Islet precursor cell (in vitro differentiated cells): Measurements from ENCODE around the gene IMPG1.

Experiments used
- DNase-seq: peaks from one replicate; pipeline ENCODE4 v3.0.0-alpha.2; 2018

Gene IMPG1

GRCh38 chr6:76072562-76072961 lies at the start of gene IMPG1:
TSS of gene IMPG1 (minus strand) at chr6:76072662. CDS start at chr6:76072488, 174 bp downstream.
- no peak for DNase-seq

GRCh38 chr6:76120302-76120701 lies 47.8 kb upstream of the IMPG1 start:
- no peak for DNase-seq

GRCh38 chr6:76073281-76073680 lies 819 bp upstream of the IMPG1 start:
- DNase-seq = no peak

DNA sequence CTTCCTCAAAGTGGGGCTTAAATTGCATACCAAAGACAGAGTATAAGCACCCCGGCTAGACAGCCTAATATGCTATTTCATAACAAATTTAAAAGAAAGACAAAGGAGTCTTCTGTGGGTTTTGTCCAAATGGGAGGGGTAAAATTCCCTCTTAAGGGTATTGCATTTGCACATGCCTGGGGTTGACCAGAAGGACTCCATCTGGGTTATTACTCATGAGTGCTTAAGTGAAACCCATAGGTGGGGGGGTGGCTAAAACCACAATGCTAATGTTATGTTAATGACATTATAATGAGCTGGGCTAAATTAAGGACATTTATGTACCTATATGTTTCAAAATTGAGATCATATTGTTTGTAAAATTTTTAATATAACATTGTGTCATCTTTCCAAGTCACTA lies 15.0 kb downstream of the IMPG1 start:
- DNase-seq = no peak

- no peak for DNase-seq
Measured at GRCh38 chr6:76052314-76052713, 20.1 kb downstream of the IMPG1 start.

DNA sequence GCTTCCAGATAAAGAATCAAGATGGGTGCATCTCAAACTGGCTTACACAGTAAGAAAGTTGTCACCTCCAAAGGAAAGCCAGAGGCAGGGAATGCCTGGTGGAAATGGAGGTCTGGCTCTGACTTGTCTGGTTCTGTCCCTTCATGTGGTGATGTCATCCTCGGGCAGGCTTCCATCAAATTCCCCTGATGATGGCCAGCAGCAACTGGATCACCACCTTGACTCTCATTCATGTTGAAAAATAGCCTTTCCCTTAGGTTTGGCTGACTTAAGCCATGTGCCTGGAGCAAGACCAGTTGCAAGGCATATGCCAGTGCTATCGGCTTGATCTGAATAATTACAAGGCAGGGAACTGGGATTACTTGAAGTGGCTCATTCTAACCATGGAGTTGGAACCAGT lies 28.8 kb downstream of the IMPG1 start:
- no peak for DNase-seq

- no peak for DNase-seq
Measured at GRCh38 chr6:76035713-76036112, 36.7 kb downstream of the IMPG1 start.

DNA sequence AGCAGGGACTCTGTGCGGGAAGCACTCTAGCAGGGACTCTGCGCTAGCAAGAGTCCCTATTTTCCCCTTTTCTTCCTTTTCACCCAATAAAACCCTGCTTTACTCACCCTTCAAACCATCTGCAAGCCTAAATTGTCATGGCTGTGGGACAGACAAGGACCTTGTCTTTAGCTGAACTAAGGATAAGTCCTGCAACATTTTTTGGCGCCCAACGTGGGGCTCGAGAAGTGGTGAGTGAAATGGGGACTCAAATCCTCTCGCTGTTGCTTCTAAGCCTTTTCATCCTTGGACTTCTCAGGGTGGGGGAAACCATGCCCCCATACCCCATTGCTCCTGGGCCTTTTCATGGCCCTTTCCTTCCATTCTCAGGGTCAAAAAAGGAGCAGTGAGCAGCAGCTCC lies 46.4 kb downstream of the IMPG1 start:
- no peak for DNase-seq

DNA sequence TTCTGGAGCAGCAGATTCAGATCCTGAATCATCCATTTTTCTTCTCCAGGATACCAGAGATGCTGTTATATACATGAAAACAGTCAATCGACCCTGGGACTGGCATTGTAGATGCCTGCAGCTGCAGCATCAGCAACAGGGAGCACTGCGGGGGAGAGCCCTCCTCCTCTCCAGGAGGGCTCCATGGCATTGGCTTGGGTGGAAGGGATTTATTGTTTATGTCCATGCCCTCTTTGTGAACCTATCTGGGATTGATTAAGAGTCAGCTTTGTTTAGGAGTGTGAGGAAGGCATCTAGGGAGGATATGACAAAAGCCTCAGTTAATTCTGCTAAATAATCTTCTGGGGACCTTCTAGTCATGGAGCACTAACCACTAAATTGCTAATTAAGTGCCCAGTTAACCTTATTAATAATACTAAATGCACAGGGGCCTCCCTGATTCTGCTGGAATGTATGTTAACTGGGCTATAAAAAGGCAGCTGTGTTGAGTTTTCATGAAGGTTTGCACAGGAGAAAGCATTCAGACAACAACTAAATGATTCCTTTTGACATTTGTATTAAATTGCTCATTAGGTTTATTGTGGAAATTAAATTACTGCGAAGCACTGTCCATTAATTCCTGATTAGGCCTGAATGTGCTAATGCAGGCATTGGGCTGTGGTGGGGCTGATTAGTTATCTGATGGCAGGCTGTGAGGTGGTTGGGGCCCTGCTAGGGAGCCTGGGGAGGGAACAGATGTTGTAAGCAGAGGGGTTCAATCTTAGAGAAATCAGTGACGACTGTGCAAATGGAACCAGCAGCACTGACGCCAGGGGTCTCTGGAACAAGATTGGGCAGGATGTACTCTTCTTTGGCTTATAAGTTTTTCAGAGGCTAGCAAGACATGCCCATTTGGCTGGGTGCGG lies 57.6 kb downstream of the IMPG1 start:
- no peak for DNase-seq

DNA sequence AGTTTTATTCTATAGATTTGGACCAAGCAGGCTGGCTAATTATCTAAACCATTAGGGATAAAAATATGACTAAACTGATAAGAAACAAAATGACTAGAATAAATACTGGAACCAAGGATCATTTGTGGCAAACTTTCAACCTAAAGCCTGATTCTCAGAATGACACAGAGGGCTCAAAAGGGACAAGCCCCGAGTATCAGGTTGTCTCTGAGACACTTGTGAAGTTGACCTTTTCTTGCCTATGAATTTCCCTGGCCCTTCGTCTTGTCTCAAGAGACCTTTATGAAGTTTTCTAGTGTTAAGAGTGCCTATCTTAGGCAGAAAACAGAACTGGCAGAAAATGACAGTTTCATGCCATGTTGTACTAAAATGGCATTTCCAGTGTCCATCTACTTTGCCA lies 68.3 kb downstream of the IMPG1 start:
- DNase-seq = no peak

- no peak for DNase-seq
Measured at GRCh38 chr6:76003686-76004085, 68.8 kb downstream of the IMPG1 start.

DNA sequence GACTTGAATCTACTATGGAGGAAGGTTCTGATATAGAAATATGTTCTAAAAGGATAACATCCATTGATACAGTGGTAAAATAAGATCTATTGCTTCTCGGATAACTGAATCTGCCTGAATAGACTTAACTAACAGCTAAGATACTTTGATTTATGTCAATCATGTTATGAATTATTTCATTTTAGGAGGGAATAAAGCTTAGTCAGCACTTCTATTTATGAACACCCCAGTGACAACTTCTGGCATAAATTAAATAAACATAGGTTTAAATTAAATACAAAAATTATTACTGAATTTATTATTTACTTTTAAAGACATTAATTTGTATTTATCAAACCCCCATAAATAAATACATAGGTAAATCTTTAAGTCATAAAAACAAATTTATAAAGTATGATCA lies 69.3 kb downstream of the IMPG1 start:
- no peak for DNase-seq

DNA sequence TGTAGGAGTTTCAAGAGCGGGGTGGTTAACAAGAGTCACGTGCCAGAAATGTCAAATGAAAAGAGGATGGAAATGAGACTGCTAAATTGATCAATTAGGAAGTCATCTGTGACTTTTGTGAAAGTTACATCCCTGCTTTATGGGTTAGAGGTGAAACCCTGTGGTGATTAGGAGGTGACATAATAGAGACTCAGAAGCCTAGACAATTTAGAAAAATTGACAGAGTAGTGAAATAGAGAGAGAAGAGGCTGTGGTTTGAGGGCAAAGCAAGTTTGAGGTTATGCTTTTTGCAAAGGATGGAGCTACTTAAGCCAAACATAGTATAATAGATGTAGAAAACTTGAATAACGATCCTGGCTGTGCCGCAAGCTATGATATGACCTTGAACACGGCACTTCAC lies 71.8 kb downstream of the IMPG1 start:
- DNase-seq = no peak

- no peak for DNase-seq
Measured at GRCh38 chr6:75997696-75998095, 74.8 kb downstream of the IMPG1 start.

DNA sequence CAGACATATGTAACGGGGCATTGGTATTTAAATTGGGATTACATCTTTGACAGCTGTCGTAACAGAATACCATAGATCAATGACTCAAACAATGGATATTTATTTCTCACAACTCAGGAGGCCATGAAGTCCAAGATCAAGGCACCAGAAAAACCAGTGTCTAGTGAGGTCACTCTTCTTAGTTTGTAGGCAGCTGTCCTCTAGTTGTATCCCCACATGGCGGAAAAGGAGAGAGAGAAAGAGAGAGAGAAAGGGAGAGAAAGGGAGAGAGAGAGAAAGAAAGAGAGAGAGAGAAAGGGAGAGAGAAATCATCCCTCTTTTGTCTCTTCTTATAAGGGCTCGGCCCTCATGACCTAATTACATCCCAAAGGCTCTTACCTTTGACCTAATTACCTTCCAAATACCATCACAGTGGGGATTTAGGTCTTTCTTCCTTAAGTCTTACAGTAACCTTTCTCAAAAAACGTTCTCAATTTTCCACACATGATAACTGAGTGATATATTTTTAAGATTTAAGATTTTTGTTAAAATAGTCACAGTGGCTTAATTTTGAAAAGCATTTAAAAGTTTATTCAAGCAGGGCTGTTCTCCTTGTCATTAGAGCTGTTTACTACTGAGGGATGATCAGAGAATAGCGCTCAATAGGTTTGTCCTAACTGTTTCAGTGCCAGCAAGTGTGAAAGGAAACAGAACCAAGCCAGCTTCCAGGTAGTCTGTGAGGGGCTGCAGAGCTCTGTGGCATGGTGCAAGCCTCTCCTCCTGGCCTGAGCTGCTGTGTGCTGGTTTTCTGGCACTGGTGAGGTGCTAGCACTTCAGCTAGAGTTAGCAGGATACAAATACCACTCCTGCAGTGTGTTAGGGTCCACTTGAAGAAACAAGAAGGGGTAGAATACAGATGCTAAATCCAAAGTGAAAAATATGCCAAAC lies 79.0 kb downstream of the IMPG1 start:
- DNase-seq = no peak

- no peak for DNase-seq
Measured at GRCh38 chr6:75991941-75992340, 80.5 kb downstream of the IMPG1 start.

GRCh38 chr6:75986935-75987334 lies 85.5 kb downstream of the IMPG1 start:
- no peak for DNase-seq

DNA sequence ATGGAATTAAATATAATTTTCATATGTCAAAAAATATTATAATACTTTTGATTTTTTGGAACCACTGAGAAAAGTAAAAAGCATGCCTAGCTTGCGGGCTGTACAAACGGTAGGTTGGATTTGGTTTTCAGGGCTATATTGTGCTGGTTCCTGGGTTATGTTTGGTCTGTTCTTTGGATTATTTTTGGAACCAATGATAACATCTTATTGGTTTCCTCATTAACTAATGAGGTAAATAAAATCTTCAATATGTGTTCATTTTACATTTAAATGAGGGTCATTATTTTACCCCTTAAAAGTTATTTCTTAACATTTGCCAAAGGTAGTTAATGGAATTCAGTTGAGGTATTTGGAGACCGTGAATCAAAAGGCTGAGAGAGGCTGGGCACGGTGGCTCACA lies 96.6 kb downstream of the IMPG1 start:
- DNase-seq = no peak

DNA sequence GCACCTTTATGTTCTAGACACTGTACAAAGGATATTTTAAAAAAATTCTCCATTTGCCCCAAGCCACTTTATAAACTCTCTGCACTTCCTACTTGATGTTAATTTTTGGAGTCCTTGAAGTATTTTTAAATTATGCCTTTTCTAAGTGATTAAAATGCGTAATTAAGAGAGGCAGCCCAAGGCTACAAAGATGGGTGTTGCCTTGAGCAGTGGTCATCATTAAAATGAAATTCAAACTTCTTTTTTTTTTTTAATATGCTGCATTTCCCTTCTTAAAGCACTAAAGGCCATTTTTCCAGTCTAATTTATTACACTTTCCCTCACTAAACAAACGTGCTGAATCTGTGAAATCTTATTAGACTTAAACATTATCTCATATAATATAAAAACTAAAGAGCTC lies 102.4 kb downstream of the IMPG1 start:
- no peak for DNase-seq

DNA sequence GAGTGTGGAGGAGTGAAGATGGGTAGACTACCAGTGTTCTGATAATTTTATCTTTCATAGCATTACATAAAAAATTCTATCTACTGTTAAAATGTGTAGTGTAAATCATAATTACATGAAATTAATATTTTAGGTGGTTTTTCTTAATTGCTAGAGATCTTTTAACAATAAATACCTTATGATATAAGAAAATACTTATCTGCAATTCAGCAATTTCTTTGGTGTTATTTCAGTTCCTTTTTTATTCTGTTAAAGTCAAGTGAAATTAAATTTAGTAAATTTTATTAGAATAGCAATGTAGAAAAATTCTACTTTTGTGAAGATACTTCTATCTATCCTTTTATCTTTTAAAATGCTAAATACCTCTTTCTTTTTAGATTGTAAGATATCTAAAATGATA lies 104.3 kb downstream of the IMPG1 start:
- DNase-seq = no peak

GRCh38 chr6:75963569-75963968 lies 108.9 kb downstream of the IMPG1 start:
- no peak for DNase-seq

GRCh38 chr6:75952128-75952527 lies 120.3 kb downstream of the IMPG1 start:
- no peak for DNase-seq

- no peak for DNase-seq
Measured at GRCh38 chr6:75947935-75948334, 124.5 kb downstream of the IMPG1 start.
